HL-60 (cell line): ENCODE data around the gene DTNA.

Experiments
- CTCF ChIP-seq: IDR thresholded peaks from one replicate; pipeline ENCODE4 v1.5.1; 2011; ENCODE audit warnings: low read length, control low read depth, inconsistent platforms; ENCODE audit not compliant: insufficient read depth
- GABPA ChIP-seq: IDR thresholded peaks from 2 replicates; pipeline ENCODE4 v1.6.1; 2012; ENCODE audit warnings: low read depth
- POLR2AphosphoS5 ChIP-seq: IDR thresholded peaks from 2 replicates; pipeline ENCODE4 v1.6.1; 2012; ENCODE audit warnings: low read depth
- REST ChIP-seq: IDR thresholded peaks from 2 replicates; pipeline ENCODE4 v1.6.1; 2012; ENCODE audit warnings: low read depth; ENCODE audit not compliant: insufficient replicate concordance

GRCh38 chr18:34921811-34922385 is 211.8 kb downstream of the DTNA start:
- TF ChIP-seq POLR2AphosphoS5 = no peak
- no peak for TF ChIP-seq CTCF
- TF ChIP-seq GABPA = no peak
- TF ChIP-seq REST = no peak
